A549 treated with RU486 at 1 μM for 4 hours (cell line): ENCODE measurements around the gene NSL1. TPM values are rescaled to one million over a fixed set of nuclear protein-coding genes. Genes with fewer than 3 reads are reported as not detected.

ENCODE experiments used
- total RNA-seq: library from RNA; stranded (reverse); fragments of 200-300 nt; extraction: Qiagen RNA extraction; gene quantifications from 5 replicates; pipeline ENCODE4 v1.2.3, GENCODE V29; 2022; ENCODE audit warnings: low read depth

The NSL1 gene, protein sequence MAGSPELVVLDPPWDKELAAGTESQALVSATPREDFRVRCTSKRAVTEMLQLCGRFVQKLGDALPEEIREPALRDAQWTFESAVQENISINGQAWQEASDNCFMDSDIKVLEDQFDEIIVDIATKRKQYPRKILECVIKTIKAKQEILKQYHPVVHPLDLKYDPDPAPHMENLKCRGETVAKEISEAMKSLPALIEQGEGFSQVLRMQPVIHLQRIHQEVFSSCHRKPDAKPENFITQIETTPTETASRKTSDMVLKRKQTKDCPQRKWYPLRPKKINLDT
- 26.8 to 41.6 TPM (median 29.4 TPM) in 5 replicates for total RNA-seq

GRCh38 chr1:212791676-212792395 lies at the start of gene NSL1, which contains the start of gene TATDN3:
NSL1 (minus strand) TSS chr1:212791777; CDS start chr1:212791763, 14 bp downstream.
TATDN3 (plus strand) TSS chr1:212791894; CDS start chr1:212791922, 28 bp downstream.

DNA sequence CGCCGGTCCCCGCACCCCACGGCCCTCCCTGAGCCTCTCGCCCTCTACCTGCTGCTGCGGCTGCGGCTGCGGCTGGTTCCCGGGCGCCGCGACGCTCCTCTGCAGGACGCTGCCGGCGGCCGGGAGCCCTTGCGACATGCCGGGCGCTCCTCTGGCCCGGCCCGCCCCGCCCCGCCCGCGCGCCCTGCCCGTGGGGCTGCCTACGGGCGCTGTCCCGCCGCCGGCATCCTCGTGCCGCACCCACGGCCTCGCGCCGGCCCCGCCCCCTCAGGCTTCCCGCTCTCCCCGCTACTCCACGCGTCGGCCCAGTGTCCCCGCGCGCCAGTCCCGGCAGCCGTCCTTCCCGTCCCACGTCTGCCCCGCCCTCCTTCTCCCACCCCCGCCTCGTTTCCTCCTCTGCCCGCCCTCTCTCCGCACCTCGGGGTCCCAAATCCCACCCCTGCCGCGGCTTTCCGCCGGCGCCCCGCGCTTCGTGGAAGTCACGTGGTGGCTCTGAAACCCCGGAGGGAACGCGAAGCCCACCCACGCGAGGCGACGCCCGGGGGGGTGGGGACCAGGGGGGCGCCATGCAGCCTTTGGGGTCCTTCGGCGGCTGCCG lies 91.9 kb downstream of the NSL1 start, which contains the start of gene BATF3:
Gene BATF3, minus strand, starts transcription at position 216 of the 598 bp plus-strand sequence. Its CDS starts 78 bp downstream, at position 138.

Other genes starting within 250 kb of the NSL1 start
- gene ATF3, start 183.0 kb downstream of the NSL1 start, total RNA-seq, result 32.7 to 51.8 TPM (median 44.0 TPM) in 5 replicates
- gene BATF3, start 91.9 kb downstream of the NSL1 start, total RNA-seq, result 18.4 to 34.7 TPM (median 32.8 TPM) in 5 replicates
- gene TATDN3, start 117 bp upstream of the NSL1 start, total RNA-seq, result 11.8 to 13.8 TPM (median 13.3 TPM) in 5 replicates
- gene SPATA45, start 55.9 kb upstream of the NSL1 start, total RNA-seq, result not detected in 5 replicates
- gene FLVCR1, start 66.5 kb upstream of the NSL1 start, total RNA-seq, result 9.0 to 18.2 TPM (median 17.2 TPM) in 5 replicates
- gene VASH2, start 158.8 kb upstream of the NSL1 start, total RNA-seq, result 2.6 to 3.8 TPM (median 3.5 TPM) in 5 replicates
- 10.8 to 17.1 TPM (median 16.2 TPM) in 5 replicates for gene ANGEL2, start 224.1 kb upstream of the NSL1 start, total RNA-seq